AG10803 (cell line): Measurements from ENCODE around the gene PPFIBP1.

Experiments
- DNase-seq: peaks from one replicate; pipeline ENCODE4 v3.0.0; 2010; ENCODE audit warnings: low read depth
- H3K4me3 ChIP-seq: 2 replicates; pipeline ENCODE4 v1.5.1; 2011; ENCODE audit warnings: mild to moderate bottlenecking, low read length, control low read depth
- TF ChIP-seq, protein P1 (sequence below): conservative IDR thresholded peaks from 2 replicates; pipeline ENCODE4 v1.5.1; 2011; ENCODE audit warnings: mild to moderate bottlenecking, low read length, control low read depth, inconsistent platforms

PPFIBP1 gene

DNA sequence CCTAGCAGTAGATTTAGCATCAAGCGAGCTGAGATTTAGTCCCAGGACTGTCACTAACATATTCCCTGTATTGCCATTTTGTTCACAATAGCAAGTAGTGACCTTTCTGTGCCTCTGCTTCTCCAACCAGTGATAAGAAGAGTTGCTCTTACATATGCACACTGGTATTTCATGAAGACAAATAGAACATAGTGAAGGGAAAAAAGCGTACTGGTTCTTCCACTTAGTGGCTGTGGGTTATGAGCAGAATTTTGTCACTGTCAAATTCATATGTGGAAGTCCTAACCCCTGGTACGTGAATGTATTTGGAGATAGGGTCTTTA, 12.3 kb upstream of the PPFIBP1 start:
- TF ChIP-seq, protein P1, sequence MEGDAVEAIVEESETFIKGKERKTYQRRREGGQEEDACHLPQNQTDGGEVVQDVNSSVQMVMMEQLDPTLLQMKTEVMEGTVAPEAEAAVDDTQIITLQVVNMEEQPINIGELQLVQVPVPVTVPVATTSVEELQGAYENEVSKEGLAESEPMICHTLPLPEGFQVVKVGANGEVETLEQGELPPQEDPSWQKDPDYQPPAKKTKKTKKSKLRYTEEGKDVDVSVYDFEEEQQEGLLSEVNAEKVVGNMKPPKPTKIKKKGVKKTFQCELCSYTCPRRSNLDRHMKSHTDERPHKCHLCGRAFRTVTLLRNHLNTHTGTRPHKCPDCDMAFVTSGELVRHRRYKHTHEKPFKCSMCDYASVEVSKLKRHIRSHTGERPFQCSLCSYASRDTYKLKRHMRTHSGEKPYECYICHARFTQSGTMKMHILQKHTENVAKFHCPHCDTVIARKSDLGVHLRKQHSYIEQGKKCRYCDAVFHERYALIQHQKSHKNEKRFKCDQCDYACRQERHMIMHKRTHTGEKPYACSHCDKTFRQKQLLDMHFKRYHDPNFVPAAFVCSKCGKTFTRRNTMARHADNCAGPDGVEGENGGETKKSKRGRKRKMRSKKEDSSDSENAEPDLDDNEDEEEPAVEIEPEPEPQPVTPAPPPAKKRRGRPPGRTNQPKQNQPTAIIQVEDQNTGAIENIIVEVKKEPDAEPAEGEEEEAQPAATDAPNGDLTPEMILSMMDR, result no peak
- no peak overlapping the region for H3K4me3 ChIP-seq
- DNase-seq, result no peak

DNA sequence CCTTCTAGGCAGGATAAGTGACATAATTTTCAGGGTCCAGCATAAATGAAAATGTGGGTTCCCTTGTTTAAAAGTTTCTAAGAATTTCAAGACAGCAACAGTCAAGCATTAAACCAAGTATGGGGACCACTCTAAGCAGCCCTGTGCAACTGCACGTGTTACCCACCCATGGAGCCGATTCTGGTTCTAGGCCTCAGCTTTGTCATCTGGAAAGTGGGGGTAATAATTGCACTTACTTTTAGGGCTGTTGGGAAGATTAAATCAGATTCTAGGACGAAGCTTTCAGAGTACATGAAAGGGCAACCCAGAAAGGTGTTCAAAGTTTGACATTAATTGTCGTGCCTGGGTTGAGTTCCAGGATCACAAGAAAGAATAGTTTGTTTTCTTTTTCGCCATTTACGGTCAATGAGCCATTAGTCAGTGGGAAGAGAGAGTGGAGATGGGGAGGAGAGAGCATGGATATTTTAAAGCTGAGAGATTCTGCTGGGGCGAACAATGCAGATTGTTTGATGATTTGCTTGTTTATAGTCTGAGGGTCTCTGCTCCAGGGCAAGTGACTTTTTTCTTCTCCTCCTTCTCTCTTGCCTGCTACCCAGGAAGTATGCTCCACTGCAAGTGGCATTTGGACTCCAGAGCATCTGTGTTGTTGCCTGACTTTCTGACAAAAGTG, 10.7 kb upstream of the PPFIBP1 start:
- no peak overlapping the region for H3K4me3 ChIP-seq
- TF ChIP-seq, protein P1, result no peak
- no peak for DNase-seq

DNA sequence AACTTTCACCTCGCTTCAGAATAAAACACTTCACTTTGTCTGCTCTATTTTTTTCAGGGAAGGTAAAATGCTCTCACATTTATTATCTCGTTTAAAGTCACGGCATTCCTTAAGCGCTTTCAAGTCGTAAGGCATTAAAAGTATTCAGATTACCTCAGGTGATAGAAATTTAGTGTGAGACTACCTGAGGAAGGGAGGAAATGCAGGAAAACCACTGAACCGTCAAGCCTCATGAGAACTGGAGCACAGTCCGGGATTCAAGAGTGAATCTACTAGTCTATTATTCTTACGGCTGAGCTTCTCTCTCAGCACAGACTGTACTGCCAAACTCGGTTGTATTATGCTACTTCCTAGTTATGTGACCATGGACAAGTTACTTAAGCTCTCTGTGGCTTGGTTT, 8.3 kb upstream of the PPFIBP1 start:
- H3K4me3 ChIP-seq, result no peak overlapping the region
- TF ChIP-seq, protein P1, result no peak
- no peak for DNase-seq

DNA sequence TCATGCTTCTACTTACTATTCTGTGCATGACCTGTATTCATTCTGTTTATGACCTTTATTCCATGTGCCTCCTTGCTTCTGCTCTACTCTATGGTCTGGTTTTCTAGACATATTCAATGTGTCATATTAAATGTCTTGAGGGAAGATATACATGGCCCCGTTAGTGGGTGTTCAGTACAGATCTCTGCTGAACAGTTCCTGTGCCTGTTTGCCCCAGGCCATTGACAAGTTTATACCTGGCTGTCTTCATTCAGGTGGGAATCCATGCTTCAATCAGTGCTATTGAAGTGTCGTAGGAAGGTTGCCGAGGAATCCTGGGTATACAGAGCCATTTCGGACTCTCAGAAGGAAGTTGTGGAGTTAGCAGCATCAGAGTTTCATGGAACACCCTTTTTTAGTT, 7.4 kb upstream of the PPFIBP1 start:
- H3K4me3 ChIP-seq, result no peak overlapping the region
- DNase-seq, result no peak
- TF ChIP-seq, protein P1, result no peak

DNA sequence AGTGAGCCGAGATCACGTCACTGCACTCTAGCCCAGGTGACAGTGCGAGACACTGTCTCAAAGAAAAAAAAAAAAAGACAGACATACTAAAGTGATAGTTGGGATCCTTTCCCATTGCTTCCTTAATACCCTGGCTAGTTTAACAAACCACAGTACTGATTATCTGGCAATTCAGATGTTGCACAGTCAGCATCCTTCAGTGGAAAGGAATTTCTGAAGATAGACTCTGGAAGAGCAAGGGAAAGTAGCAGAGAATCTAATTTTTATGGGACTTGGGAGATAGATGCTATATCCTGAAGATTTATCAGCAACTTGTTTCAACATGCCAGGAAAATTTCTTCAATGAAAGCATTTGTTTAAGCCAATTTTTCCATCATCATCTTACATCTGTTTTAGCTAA, 6.5 kb upstream of the PPFIBP1 start:
- no peak for DNase-seq
- H3K4me3 ChIP-seq, result no peak overlapping the region
- TF ChIP-seq, protein P1, result no peak

DNA sequence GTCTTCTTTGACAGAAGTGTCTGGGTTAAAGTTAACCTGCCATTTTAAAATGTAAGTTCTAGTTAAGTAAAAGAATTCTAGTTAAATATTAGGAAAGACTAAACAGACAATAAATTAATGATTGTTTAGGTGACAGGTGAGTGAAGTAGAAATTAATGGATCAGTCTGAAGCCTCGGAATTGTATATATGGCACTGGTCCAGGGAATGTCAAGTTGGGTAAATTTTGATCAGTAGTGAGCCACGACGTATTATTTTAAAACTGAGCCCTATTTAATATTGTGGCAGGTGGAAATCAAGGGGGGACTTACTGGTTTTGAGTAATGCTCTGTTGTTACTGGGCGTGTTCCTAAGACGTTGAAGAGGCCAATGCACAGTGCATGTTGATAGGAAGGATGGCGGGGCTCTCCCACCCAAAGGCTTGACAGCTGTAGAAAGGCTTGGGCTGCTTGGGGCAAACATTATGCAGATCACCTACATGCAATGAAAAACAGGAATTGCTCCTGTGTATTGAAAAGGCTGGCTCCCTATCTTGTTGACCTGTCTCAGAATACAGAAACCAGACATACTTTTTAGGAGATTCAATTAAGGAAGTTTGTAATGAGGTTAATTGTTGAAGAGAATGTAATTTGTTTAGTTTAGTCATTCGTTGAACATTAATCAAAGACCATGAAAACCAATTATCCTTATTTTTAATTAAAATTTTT, 5.9 kb upstream of the PPFIBP1 start:
- H3K4me3 ChIP-seq, result no peak overlapping the region
- TF ChIP-seq, protein P1, result no peak
- DNase-seq, result no peak

DNA sequence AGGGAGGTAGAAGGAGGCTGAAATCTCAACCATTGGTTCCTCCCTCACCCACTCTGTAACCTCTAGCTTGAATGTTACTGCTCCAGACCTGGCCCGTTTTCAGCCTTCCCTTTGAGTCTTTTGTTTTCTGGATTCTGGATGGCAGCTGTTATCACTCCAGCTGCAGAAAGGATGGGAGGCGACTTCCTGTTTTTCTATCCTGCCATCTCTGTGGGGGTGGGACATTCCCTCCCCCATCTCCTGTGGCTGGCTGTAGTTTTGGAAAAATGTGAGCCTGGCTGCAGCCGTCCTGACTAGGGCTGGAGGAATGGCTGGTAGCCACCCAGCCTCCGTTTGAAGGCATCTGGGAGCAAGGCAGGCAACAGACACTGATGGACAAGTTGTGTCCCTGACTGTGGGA, 2.9 kb upstream of the PPFIBP1 start:
- peak; percentile 82 for DNase-seq
- TF ChIP-seq, protein P1, result no peak
- 0 out of 2 replicates have a peak overlapping the region, but pooled peaks have one; percentile 3 for H3K4me3 ChIP-seq
